Measurements from ENCODE around the gene STAT2.

STAT2 gene

DNA sequence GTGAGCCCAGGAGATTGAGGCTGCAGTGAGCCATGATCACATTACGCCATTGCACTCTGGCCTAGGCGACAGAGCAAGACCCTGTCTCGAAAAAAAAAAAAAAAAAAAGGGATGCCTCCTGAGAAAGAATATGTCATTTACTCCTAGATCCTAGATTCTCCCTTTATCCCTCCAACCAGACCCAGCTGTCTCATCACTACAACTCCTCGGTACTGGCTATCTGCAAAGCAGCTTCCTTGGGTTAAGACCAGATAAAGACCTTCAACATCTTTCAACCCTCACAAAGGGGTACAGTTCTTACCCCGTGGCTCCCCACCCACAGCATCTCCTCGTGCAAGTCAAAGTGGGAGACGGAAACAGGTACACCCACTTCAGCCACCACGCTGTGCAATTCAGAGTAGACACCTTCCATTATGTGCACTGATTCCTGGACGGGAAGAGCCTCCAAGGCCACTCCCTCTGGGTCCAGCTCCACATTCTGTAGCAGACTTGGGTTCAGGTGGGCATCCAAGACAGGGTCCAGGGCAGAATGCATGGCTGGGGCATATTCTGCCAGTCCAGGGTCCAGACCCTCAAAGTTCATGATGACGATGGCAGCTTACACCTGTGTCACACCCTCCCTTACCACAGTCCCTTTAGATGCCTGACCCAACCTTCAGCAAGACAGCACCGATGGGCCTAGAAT, 27.3 kb downstream of the STAT2 start:
- Histone ChIP-seq H3K36me3 (ENCODE audit: insufficient read depth, low read length) (no peaks in the 10 kb centered on the region), H3K9me2 (replicated peaks; ENCODE audit: low read depth, low read length) (no peaks in the 10 kb centered on the region), H3K79me2 (ENCODE audit: insufficient read depth, low read length) (peaks cover 21% of the 10 kb centered on the region), H3K9me3 (ENCODE audit: insufficient read depth, low read depth, low read length) (no peaks in the 10 kb centered on the region), H3K9ac (ENCODE audit: low read depth, low read length, poor library complexity, severe bottlenecking) (peak overlapping the region; percentile 99), H3K4me1 (ENCODE audit: insufficient read depth, low read length, poor library complexity, severe bottlenecking) (peaks cover 19% of the 10 kb centered on the region), H3K27me3 (ENCODE audit: insufficient read depth, low read length, poor library complexity, severe bottlenecking) (no peaks in the 10 kb centered on the region), H3K4me3 (ENCODE audit: low read length, poor library complexity, severe bottlenecking) (peak overlapping the region; percentile 98), H3F3A (ENCODE audit: low read depth) (no peaks in the 10 kb centered on the region), H4K20me1 (ENCODE audit: insufficient read depth, low read length, poor library complexity, severe bottlenecking) (no peaks in the 10 kb centered on the region), H3K4me2 (ENCODE audit: low read depth, low read length, poor library complexity, severe bottlenecking) (peak overlapping the region; percentile 99), H2AFZ (ENCODE audit: low read length) (no peak overlapping the region)
- TF ChIP-seq EZH2phosphoT487 (IDR thresholded peaks at IDR 0.05; ENCODE audit: borderline replicate concordance) (no peak), CTCF (conservative IDR thresholded peaks at IDR 0.05; ENCODE audit: low read length) (no peak)

- Histone ChIP-seq H3K9me2 (replicated peaks; ENCODE audit: low read depth, low read length) (no peaks in the 10 kb centered on the region), H3K27me3 (ENCODE audit: insufficient read depth, low read length, poor library complexity, severe bottlenecking) (no peaks in the 10 kb centered on the region), H3K4me2 (ENCODE audit: low read depth, low read length, poor library complexity, severe bottlenecking) (no peak overlapping the region), H2AFZ (ENCODE audit: low read length) (no peak overlapping the region), H3K9me3 (ENCODE audit: insufficient read depth, low read depth, low read length) (no peaks in the 10 kb centered on the region), H3K36me3 (ENCODE audit: insufficient read depth, low read length) (no peaks in the 10 kb centered on the region), H3K79me2 (ENCODE audit: insufficient read depth, low read length) (peaks cover 21% of the 10 kb centered on the region), H3K4me3 (ENCODE audit: low read length, poor library complexity, severe bottlenecking) (no peak overlapping the region), H3F3A (ENCODE audit: low read depth) (no peaks in the 10 kb centered on the region), H4K20me1 (ENCODE audit: insufficient read depth, low read length, poor library complexity, severe bottlenecking) (no peaks in the 10 kb centered on the region), H3K9ac (ENCODE audit: low read depth, low read length, poor library complexity, severe bottlenecking) (no peak overlapping the region), H3K4me1 (ENCODE audit: insufficient read depth, low read length, poor library complexity, severe bottlenecking) (peaks cover 19% of the 10 kb centered on the region)
- no peak for TF ChIP-seq EZH2phosphoT487 (IDR thresholded peaks at IDR 0.05; ENCODE audit: borderline replicate concordance)
- TF ChIP-seq CTCF (conservative IDR thresholded peaks at IDR 0.05; ENCODE audit: low read length): no peak
These were observed 28.9 kb downstream of the STAT2 start for GRCh38 chr12:56330936-56331490.

GRCh38 chr12:56326533-56326932, 33.4 kb downstream of the STAT2 start:
- no peaks in the 10 kb centered on the region for H4K20me1 ChIP-seq (ENCODE audit: insufficient read depth, low read length, poor library complexity, severe bottlenecking)
- H3K36me3 ChIP-seq (ENCODE audit: insufficient read depth, low read length): no peaks in the 10 kb centered on the region; the same call in 1 of the 2 replicates

More at GRCh38 chr12:56326533-56326932, 33.4 kb downstream of the STAT2 start:
- no peaks in the 10 kb centered on the region for H3K79me2 ChIP-seq (ENCODE audit: insufficient read depth, low read length)
- no peak for TF ChIP-seq CTCF (conservative IDR thresholded peaks at IDR 0.05; ENCODE audit: low read length)
- TF ChIP-seq EZH2phosphoT487 (IDR thresholded peaks at IDR 0.05; ENCODE audit: borderline replicate concordance): no peak
- no peaks in the 10 kb centered on the region for H3K9me3 ChIP-seq (ENCODE audit: insufficient read depth, low read depth, low read length)
- H2AFZ ChIP-seq (ENCODE audit: low read length): no peak overlapping the region
- no peak overlapping the region for H3K4me3 ChIP-seq (ENCODE audit: low read length, poor library complexity, severe bottlenecking)
- H3K4me2 ChIP-seq (ENCODE audit: low read depth, low read length, poor library complexity, severe bottlenecking): no peak overlapping the region
- no peaks in the 10 kb centered on the region for H3K4me1 ChIP-seq (ENCODE audit: insufficient read depth, low read length, poor library complexity, severe bottlenecking)
- no peak overlapping the region for H3K9ac ChIP-seq (ENCODE audit: low read depth, low read length, poor library complexity, severe bottlenecking)
- no peaks in the 10 kb centered on the region for H3K27me3 ChIP-seq (ENCODE audit: insufficient read depth, low read length, poor library complexity, severe bottlenecking)
- no peaks in the 10 kb centered on the region for H3F3A ChIP-seq (ENCODE audit: low read depth)
- no peaks in the 10 kb centered on the region for H3K9me2 ChIP-seq (replicated peaks; ENCODE audit: low read depth, low read length)

All from Loucy (cell line).